Body of pancreas (tissue), 4 donors: Measurements from ENCODE around the gene ATXN1. TPM values are rescaled to one million over a fixed set of nuclear protein-coding genes. Genes with fewer than 3 reads are reported as not detected.

Experiments used
- ATAC-seq: fragments of 150-250 bp; one replicate; pipeline ENCODE4 v1.9.1; 2016
- DNase-seq, 4 donors: peaks; one replicate each; pipeline ENCODE4 v3.0.0-alpha.2; 2019
- H3K27ac ChIP-seq, 4 donors: fragments of 200-600 bp; sonication (generic); 1 replicate in 3 of 4; 2 replicates in 1 of 4; pipeline versions ENCODE4 v1.5.1 to v1.6.1; 2016 to 2019; ENCODE audit warnings: mild to moderate bottlenecking in 1 of 4, mixed read lengths in 1 of 4, moderate library complexity in 1 of 4
- H3K27me3 ChIP-seq, 2 donors: fragments of 200-600 bp; sonication (generic); one replicate each; pipeline ENCODE4 v1.6.0; 2016; ENCODE audit warnings: mild to moderate bottlenecking in 1 of 2
- H3K36me3 ChIP-seq, 2 donors: fragments of 200-600 bp; sonication (generic); replicated peaks in 1 of 2; 2 replicates each; pipeline ENCODE4 v1.5.1; 2016; ENCODE audit warnings: low read depth in 2 of 2; ENCODE audit not compliant: insufficient read depth in 1 of 2
- H3K4me1 ChIP-seq: fragments of 200-600 bp; sonication (generic); one replicate; pipeline ENCODE4 v1.6.0; 2016
- H3K4me3 ChIP-seq, 2 donors: fragments of 200-600 bp; sonication (generic); 1 replicate in 1 of 2; 2 replicates in 1 of 2; pipeline ENCODE4 v1.5.1; 2016 to 2019
- H3K9me3 ChIP-seq, 3 donors: fragments of 200-600 bp; sonication (generic); 1 replicate in 2 of 3; 2 replicates in 1 of 3; pipeline ENCODE4 v1.5.1; 2016
- CTCF ChIP-seq, 7 experiments: fragments of 450-650 bp in 4 of 7; fragments of 200-600 bp in 3 of 7; sonication (generic) in 3 of 7; IDR thresholded peaks; one replicate each; pipeline ENCODE4 v1.5.1; 2016 to 2019; ENCODE audit warnings: antibody characterized with exemption in 7 of 7
- POLR2A ChIP-seq, 3 donors: fragments of 450-650 bp; IDR thresholded peaks; one replicate each; pipeline ENCODE4 v1.6.1; 2016; ENCODE audit warnings: antibody characterized with exemption in 3 of 3, mild to moderate bottlenecking in 2 of 3
- WGBS, 2 donors: methylation state at CpG; one replicate each; pipeline ENCODE4 v1.1.5; 2017; 5-methylcytosine and 5-hydroxymethylcytosine counted together
- intact Hi-C: fragments of 100-400 bp; cut with DNase I; formaldehyde crosslinking; loops from one replicate; pipeline ENCODE4 v1.15.1; 2023
- total RNA-seq, 2 donors: library from RNA; depleted of rRNA; stranded (reverse); fragments of >200 nt; gene quantifications; one replicate each; pipeline ENCODE4 v1.1.0, GENCODE V29; 2016

ATXN1 gene
- total RNA-seq, 2 donors from 2014 or later = 24.6 to 24.7 TPM

- Histone ChIP-seq H3K27ac (no peak overlapping the region), H3K9me3 (no peaks in the 10 kb centered on the region), H3K4me3 (no peak overlapping the region), H3K27me3 (no peaks in the 10 kb centered on the region), H3K36me3 (peaks cover 0 to 5% of the 10 kb centered on the region in 2 donors), H3K4me1 (no peaks in the 10 kb centered on the region)
- no peak for DNase-seq
- intact Hi-C loops = no loop called here
- TF ChIP-seq CTCF (IDR thresholded peaks at IDR 0.05) (no peak), POLR2A (IDR thresholded peaks at IDR 0.05) (no peak)
- no peak for ATAC-seq
- WGBS, 2 donors = 79 to 82% methylated on average over 24 to 27 of the region's 27 CpGs
Measured at GRCh38 chr6:16302721-16303552, 458.3 kb downstream of the ATXN1 start.

GRCh38 chr6:16301511-16301910 is 459.7 kb downstream of the ATXN1 start:
- DNase-seq = no peak
- Histone ChIP-seq H3K27ac (no peak overlapping the region), H3K4me3 (no peak overlapping the region), H3K36me3 (peaks cover 0 to 5% of the 10 kb centered on the region in 2 donors), H3K9me3 (no peaks in the 10 kb centered on the region), H3K27me3 (no peaks in the 10 kb centered on the region), H3K4me1 (no peaks in the 10 kb centered on the region)
- intact Hi-C loops = no loop called here
- 88 to 90% methylated on average over 7 of the region's 7 CpGs for WGBS, 2 donors
- TF ChIP-seq CTCF (IDR thresholded peaks at IDR 0.05) (no peak), POLR2A (IDR thresholded peaks at IDR 0.05) (no peak)
- no peak for ATAC-seq

- intact Hi-C loops = no loop called here
- Histone ChIP-seq H3K4me1 (no peaks in the 10 kb centered on the region), H3K4me3 (no peak overlapping the region), H3K27ac (no peak overlapping the region), H3K9me3 (no peaks in the 10 kb centered on the region), H3K27me3 (no peaks in the 10 kb centered on the region), H3K36me3 (peaks cover 0 to 2% of the 10 kb centered on the region in 2 donors)
- no peak for DNase-seq
- TF ChIP-seq POLR2A (IDR thresholded peaks at IDR 0.05) (no peak), CTCF (IDR thresholded peaks at IDR 0.05) (no peak)
- WGBS, 2 donors = 76 to 77% methylated on average over 3 of the region's 3 CpGs
- no peak for ATAC-seq
Measured at GRCh38 chr6:16299861-16300260, 461.4 kb downstream of the ATXN1 start.

- ATAC-seq = no peak
- no peak overlapping the region for H3K4me3 ChIP-seq
- H3K9me3 ChIP-seq = no peaks in the 10 kb centered on the region
- TF ChIP-seq CTCF (IDR thresholded peaks at IDR 0.05) = no peak
- TF ChIP-seq POLR2A (IDR thresholded peaks at IDR 0.05) = no peak
- no peaks in the 10 kb centered on the region for H3K4me1 ChIP-seq
- intact Hi-C loops = no loop called here
- H3K36me3 ChIP-seq = no peaks in the 10 kb centered on the region
- H3K27me3 ChIP-seq = no peaks in the 10 kb centered on the region
- WGBS, 2 donors = 87 to 94% methylated on average over 7 of the region's 7 CpGs
- no peak overlapping the region for H3K27ac ChIP-seq
- no peak for DNase-seq
Measured at GRCh38 chr6:16296061-16296670, 465.1 kb downstream of the ATXN1 start.
